ENCODE measurements around the gene CEP89. TPM values are rescaled to one million over a fixed set of nuclear protein-coding genes. Genes with fewer than 3 reads are reported as not detected.
"Not testable (repeated sequence)": the region's sequence is repeated elsewhere in the genome, so short reads cannot be mapped to it uniquely, and the experiment has no call there.

Gene CEP89
- 10 to 100 TPM; 11.7 to 22.5 (median 17.5) TPM for total RNA-seq

- Histone ChIP-seq H3K27me3 (no peaks in the 10 kb centered on the region), H3K36me3 (peaks cover 5% of the 10 kb centered on the region), H3K27ac (peak within 1 kb of the TSS; percentile 69), H3K4me1 (peaks cover 21% of the 10 kb centered on the region), H3K9me3 (no peaks in the 10 kb centered on the region), H3K4me3 (peak within 1 kb of the TSS; percentile 67)
- peak; percentile 99 to 100 for DNase-seq (ENCODE audit: low spot score in 2 of 2)
- TF ChIP-seq POLR2A (IDR thresholded peaks at IDR 0.05) (no peak), CTCF (IDR thresholded peaks at IDR 0.05) (no peak), POLR2AphosphoS5 (IDR thresholded peaks at IDR 0.05) (peak in 2 of 3 donors; percentile 57 to 83), EP300 (IDR thresholded peaks at IDR 0.05) (no peak)
- WGBS, result under 1% methylated on average over 55 of the region's 57 CpGs
Observed at GRCh38 chr19:32971715-32972540, at the start of gene CEP89, which contains the start of gene FAAP24. TSS of gene CEP89 (minus strand) at chr19:32971958. CDS start at chr19:32971874, 84 bp downstream. TSS of gene FAAP24 (plus strand) at chr19:32972242. CDS start at chr19:32973197, 955 bp downstream.

GRCh38 chr19:33010891-33011290 lies 39.1 kb upstream of the CEP89 start:
- not testable (repeated sequence) for H3K9me3 ChIP-seq; H3K4me3 ChIP-seq; H3K27me3 ChIP-seq; H3K36me3 ChIP-seq; H3K27ac ChIP-seq; DNase-seq (ENCODE audit: low spot score in 2 of 2); H3K4me1 ChIP-seq
- 70% methylated on average over 4 of the region's 4 CpGs for WGBS

GRCh38 chr19:33008738-33009137 lies 37.0 kb upstream of the CEP89 start:
- DNase-seq (ENCODE audit: low spot score in 2 of 2), result no peak
- H3K27ac ChIP-seq, result no peak overlapping the region
- 90% methylated on average over 4 of the region's 4 CpGs for WGBS

GRCh38 chr19:33005440-33005839 lies 33.7 kb upstream of the CEP89 start:
- 54% methylated on average over 5 of the region's 5 CpGs for WGBS
- TF ChIP-seq EP300 (IDR thresholded peaks at IDR 0.05) (no peak), POLR2A (IDR thresholded peaks at IDR 0.05) (no peak), POLR2AphosphoS5 (IDR thresholded peaks at IDR 0.05) (no peak), CTCF (IDR thresholded peaks at IDR 0.05) (no peak)
- H3K36me3 ChIP-seq, result no peaks in the 10 kb centered on the region

More at GRCh38 chr19:33008738-33009137, 37.0 kb upstream of the CEP89 start:
- Histone ChIP-seq H3K9me3 (no peaks in the 10 kb centered on the region), H3K4me3 (no peak overlapping the region), H3K4me1 (peaks cover 3% of the 10 kb centered on the region), H3K27me3 (no peaks in the 10 kb centered on the region), H3K36me3 (no peaks in the 10 kb centered on the region)
- TF ChIP-seq POLR2A (IDR thresholded peaks at IDR 0.05) (no peak), POLR2AphosphoS5 (IDR thresholded peaks at IDR 0.05) (no peak), CTCF (IDR thresholded peaks at IDR 0.05) (no peak), EP300 (IDR thresholded peaks at IDR 0.05) (no peak)

DNA sequence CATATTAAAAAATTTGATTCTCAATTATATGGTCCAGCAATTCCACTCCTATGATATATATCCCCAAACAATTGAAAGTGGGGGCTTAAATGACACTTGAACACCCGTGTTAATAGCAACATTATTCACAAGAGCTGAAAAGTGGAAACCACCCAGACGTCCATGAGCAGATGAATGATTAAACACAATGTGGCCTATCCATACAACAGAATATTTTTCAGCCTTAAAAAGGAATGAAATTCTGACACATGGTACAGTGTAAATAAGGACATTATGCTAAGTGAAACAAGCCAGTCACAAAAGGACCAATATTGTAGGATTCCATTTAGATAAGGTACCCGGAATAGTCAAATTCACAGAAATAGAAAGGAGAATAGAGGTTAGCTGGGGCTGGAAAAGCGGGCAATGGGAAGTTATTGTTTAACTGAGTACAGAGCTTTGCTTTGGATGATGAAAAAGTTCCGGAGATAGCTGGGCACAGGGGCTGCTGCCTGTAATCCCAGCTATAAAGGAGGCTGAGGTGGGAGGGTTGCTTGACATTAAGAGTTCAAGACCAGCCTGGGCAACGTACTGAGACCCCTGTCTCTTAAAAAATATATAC lies 31.8 kb upstream of the CEP89 start:
- H3K36me3 ChIP-seq; H3K27me3 ChIP-seq; H3K27ac ChIP-seq; DNase-seq (ENCODE audit: low spot score in 2 of 2); H3K9me3 ChIP-seq; H3K4me3 ChIP-seq; H3K4me1 ChIP-seq: not testable (repeated sequence)
- 82% methylated on average over 6 of the region's 6 CpGs for WGBS

More at GRCh38 chr19:33005440-33005839, 33.7 kb upstream of the CEP89 start:
- Histone ChIP-seq H3K4me1 (peaks cover 3% of the 10 kb centered on the region), H3K27ac (no peak overlapping the region), H3K4me3 (no peak overlapping the region), H3K27me3 (no peaks in the 10 kb centered on the region), H3K9me3 (no peaks in the 10 kb centered on the region)
- no peak for DNase-seq (ENCODE audit: low spot score in 2 of 2)

DNA sequence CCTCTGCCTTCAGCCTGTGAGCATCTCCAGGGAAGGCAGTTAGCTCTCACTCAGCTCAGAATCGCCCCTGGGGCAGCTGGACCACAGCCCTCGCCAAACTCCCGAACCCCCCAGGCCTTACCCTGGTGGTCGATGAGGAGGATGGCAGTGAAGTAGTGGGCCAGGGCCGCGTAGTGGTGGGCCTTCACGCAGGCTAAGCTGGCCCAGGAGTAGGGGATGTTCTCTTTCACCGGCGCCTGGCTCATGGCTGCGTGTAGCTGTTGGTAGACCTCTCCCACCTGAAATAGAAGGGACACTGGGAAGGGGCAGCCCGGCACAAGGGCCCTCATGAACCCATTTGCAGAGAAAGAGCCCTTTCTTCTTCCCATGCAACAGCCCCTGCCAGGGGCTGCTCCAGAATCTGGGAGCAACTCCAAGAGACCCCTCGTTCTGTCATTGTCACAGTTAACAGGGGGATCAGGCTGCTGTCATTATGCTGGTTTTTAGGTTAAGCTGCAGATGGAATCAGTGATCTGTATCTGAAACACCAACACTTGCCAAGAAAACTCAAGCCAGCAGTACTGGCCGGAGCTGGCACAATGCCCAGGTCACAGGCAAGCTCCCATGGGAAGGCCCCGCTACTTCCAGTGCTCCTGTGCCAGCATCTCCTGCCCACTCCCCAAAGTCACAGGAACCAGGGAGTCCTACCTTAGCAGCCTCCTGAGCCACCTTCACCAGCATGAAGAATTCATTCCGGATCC lies 30.5 kb upstream of the CEP89 start:
- H3K27ac ChIP-seq; H3K4me3 ChIP-seq; H3K36me3 ChIP-seq; H3K9me3 ChIP-seq; H3K27me3 ChIP-seq; DNase-seq (ENCODE audit: low spot score in 2 of 2); H3K4me1 ChIP-seq: not testable (repeated sequence)
- 77% methylated on average over 10 of the region's 15 CpGs for WGBS
